HG03280 (cell line): Measurements from ENCODE around the gene DBNL.
A peak's percentile ranks its signal among the peaks of the same experiment; 100 is the strongest.

ENCODE experiments used
- ATAC-seq: cut with Tn5 transposase; IDR thresholded peaks from one replicate; pipeline ENCODE4 v1.9.1; 2021; ENCODE audit warnings: mild to moderate bottlenecking, moderate library complexity; ENCODE audit not compliant: unreplicated experiment

Gene DBNL

DNA sequence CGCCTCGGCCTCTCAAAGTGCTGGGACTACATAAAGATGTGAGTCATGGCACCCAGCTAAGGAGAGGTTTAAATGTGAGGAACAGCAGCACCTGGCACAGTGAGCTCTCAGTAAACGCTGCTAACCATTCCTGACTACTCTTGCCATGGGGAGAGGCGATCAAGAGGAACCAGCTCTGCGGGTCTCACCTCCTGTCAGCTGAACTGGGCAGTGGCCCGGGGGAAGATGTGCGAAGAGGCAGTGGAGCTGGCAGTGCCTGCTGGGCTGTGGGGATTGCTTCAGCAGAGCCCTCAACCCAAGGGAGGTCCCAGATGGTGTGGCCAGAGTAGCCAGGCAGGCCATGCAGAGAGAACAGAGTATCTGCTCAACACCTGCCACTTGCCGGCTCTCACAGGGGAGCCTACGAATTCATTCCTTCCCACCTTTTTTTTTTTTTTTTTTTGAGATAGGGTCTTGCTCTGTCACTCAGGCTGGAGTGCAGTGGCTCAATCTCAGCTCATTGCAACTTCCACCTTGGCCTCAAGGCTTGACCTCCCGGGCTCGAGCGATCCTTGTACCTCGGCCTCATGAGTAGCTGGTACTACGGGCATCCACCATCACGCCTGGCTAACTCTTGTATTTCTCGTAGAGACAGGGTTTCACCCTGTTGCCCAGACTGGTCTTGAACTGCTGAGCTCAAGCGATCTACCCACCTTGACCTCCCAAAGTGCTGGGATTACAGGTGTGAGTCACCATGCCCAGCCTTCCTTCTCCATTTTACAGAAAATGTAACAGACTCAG lies 31.0 kb downstream of the DBNL start:
- no peak for ATAC-seq

DNA sequence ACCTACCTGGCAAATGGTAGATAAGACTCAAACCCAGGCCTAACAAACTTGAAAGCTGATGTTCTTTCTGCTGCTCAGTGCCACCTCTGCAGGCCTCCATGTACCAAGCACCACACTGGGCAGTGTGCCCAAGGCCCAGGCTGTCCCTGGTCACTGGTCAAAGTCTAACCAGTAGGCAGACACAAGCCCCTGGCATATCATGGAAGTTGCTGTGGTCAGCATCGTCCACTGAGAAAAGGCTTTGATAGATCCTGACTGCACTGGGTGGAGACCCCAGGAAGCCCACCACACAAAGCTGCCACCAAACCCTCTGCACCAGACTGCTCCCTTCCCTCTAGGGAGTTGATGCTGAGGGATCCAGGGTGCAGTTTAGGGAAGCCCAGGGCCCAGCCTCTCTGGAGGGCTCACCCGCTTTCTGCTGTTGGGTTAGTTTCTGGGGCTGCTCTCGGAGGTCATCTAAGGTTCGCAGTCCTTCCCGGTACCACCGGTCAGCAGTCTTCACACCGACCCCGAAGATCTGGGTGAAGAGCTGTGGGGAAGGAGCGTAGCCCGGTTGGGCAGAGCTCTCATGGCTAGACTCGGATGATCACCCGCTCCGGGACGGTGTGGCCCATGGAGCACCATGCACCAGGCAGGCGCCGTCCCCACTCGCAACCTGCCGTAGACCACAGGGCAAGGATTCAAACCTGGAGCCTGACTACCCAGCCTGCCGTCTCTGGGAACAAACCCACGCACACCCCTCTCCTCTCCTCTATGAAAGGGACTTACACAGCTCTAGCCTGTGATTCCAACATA lies 31.8 kb downstream of the DBNL start:
- no peak for ATAC-seq

DNA sequence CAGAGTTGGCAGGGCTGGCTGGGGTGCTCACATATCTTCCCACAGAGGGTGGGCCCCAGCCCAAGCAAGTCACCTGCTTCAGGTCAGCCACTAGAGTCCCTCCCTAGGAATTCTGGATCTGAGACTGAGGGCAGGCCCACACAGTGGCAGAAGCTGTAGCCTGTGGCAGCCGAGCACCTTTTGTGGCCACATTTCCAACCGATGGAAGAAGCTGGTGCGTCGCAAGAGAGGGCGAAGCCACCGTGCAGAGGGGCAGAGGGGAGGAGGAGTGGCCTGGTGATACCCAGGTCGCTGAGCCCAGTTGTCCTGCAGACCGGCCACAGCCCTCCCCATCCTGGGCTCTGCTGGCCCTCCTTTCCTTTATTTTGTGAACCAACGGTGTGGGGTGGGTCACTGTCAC lies 32.6 kb downstream of the DBNL start:
- ATAC-seq, result no peak

DNA sequence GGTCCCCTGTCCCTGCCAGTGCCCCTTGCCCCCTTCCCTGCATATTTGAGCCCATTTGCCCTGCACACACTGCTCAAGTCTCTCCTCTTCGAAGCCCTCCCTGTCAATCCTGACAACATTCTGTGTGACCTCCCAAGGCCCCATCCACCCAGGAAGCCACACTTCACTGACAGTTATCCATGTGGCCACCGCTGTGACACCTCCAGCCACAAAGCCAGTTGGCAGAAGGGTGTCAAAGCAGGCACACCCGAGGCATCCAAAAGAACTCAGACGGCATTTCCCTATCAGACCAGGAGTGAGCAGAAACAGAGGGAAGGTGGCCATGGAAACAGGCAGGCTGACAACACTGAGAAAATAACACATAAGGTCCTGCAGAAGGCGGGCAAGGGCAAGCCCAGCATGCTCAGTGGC lies 33.2 kb downstream of the DBNL start:
- ATAC-seq, result no peak

DNA sequence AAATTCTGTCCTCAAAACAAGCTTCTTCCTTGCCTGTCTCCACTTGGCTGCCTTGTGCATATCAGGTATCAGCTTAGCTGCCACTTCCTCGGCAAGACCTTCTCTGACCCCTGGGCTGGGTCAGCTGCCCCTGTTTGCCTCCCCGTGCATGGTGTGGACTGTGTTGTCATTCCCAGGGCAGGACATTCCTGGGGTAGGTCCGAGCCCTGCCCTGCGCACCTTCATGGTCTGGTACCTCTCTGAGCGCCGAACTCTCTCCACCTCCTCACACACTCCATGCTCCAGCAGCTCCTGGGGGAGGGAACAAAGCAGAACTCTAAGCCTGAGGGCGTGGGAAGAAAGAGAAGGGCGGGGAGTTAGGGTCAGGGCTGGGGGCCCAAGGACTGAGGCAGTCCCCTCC lies 34.0 kb downstream of the DBNL start:
- no peak for ATAC-seq

DNA sequence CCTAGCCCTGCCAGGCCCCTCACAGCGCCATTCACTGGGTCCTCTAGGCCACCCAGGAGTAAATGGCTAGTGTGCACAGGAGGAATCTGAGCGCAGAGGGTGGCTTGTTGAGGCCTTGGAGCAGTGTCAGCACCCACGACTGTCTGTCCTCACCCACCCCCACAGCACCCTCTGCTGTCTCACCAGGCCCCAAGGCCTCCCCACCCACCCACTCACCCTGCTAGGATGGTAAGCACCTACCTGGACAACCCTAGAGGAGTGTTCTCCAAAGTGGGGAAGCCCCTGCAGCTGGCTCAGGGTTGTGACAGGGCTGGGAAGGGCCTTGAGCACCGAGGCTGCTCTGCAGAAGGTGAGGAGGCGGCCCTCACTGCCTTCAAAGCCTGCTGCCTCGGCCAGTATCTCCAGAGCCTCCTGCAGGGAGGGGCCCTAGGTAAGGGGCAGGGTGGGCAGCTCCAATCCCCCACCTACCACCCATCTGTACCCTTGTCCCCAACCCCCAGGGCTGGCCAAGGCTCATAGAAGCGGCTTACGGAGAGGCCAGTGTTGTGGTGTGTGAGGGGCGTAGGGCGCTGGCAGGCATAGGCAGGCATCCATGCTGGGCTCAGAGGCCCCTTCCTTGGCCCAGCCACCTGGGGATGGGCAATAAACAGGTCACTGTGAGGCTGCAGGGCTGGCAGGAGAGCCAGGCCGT lies 35.0 kb downstream of the DBNL start:
- ATAC-seq, result no peak

DNA sequence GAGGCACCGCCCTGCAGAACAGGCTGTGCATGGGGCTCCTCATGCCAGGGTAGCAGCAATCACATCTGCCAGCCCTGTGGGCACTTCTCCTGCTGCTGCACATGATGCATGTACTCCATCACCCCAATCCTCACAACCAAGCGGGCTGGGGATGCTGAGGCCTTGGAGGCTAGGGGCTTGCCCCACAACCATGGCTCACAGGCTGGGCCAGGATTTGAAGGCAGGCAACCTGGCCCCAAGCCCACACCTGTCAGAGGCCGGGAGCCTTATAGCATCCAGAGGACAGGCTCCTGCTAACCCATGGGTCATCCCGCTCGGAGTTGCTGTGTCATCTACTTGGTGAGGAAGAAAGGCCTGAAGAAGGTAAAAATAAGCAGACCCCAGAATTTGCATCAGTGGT lies 35.6 kb downstream of the DBNL start:
- no peak for ATAC-seq

DNA sequence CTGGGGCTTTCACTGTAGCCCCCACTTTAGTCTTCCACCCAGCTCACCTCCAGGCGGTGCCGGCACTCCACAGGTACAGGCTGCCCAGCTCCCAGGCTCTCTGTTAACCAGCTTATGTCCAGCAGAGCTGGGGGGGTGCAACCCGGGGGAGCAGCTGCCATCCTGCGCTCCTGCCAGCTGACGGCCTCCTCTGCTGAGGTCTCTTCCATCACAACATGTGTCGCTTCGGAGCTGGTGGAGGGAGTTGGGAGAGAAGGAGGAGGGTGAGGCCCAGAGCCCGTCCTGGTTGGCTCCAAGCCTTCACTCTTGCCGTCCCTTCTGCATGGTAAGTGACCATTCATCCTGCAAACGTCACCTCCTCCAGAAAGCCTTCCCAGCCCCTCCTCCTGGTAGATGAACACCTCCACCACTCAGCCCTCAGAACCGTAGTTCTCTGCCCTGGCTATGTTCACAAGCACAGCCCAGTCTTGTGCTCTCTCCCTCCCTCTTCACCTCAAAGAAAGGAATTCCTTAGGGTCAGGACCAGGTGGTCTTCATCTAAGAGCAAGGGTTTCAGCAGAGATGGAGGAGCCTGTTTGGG lies 36.3 kb downstream of the DBNL start:
- ATAC-seq, result no peak

DNA sequence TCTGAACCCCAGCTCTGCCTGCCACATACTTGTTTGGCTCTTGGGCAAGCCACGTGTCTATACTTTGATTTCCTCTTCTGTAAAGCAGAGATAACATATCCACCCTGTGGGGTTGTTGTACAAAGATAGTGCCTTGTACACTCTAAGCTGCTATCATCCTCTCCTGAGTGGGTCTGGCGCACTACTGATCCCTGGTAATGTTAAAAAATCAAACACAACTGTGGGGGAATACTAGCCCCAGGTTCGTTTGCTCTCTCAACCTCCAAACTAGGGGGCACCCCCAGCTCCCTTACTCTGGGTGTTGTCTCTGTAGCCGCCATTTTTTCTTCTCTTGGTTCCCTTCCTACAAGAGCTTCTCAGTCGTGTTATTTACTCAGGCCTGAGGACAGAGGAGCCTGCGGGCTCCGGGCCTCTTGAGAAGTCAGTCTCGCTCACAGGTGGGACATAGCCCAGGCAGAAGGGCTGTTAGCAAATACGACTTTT lies 36.8 kb downstream of the DBNL start:
- ATAC-seq, result no peak

DNA sequence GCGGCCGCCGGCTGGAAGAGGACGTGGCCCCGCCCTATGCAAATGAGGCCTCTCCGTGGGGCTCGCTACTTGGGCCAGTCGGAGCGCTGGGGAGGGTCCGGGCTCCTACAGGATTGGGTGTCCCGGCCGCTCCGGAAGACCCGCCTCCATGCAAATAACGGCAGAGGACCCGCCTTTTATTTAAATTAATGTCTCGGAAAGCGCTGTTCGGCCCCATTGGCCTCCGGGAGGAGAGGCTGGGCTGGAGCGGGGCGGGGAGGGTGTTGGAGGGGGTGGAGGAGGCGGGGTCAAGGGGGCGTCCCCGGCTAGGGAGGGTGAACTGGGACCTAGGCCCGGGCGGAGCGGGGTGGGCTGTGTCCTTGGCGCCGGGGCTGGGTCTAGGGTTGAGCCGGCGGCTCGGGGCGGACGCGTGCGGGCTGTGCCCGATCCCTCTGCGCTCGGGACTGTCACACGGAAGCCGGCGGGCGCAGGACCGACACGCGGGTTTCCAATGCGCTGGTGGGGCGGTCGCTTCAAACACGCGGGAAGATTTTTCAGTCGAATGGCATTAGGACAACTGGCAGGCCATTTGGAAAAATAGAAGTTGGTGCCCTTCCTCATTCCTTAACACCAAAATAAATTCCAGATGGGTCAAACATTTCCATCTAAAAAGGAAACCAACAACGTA lies 38.2 kb downstream of the DBNL start:
- ATAC-seq, result peak; percentile 93

DNA sequence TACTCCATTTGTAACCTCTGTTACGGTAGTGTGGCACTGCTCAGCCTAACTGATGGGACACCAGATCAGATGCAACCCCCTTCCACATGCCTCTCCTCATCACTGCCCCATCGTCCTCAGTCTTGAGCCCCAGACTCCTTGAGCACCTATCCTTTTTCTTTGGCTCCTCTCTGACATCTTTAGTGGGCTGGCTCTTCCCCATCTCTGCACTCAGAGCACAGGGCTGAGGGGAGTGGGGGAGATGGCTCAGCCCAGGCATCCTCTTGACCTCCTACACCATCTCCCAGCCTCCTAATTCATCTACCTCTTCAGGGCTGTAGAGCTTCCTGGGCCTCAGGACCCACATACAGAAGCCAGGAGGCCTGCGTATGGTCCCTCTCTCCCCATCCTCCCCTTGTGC lies 39.3 kb downstream of the DBNL start:
- ATAC-seq, result no peak

DNA sequence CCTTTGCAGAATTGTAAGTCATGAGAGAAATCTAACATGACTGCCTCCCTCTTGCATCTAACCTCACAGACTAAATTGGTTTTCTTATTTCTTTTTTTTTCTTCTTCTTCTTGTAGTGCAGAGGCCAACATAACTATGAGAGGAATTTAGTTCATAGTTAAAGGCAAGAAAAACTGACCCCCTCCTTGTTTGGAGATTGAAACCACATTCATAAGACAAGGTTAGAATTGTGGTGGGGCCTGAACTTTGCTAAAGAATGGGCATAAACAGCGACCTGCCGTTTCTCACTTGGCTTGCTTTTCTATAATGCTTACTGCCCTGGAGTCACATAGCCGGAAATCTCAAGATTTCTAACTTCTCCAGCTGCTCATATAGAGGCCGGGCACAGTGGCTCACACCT lies 40.2 kb downstream of the DBNL start:
- no peak for ATAC-seq

DNA sequence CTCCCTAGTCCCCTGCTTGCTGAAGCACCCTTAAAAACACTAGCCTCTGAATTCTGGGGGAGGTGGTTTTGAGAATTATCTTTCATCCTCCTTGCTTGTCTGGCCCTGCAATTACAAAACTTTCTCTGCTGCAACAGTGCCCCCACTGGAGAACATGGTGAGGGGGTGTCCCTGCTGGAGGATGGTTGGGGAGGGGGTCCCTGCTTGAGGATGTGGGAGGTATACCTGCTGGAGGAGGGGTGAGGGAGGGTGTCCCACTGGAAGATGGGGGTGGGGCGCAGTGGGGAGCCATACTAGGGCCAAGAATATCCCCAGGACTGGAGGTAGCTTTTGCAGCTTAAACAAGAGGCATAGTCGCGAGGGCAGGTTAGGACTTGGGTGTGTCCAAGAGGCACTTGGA lies 41.0 kb downstream of the DBNL start:
- ATAC-seq, result no peak

DNA sequence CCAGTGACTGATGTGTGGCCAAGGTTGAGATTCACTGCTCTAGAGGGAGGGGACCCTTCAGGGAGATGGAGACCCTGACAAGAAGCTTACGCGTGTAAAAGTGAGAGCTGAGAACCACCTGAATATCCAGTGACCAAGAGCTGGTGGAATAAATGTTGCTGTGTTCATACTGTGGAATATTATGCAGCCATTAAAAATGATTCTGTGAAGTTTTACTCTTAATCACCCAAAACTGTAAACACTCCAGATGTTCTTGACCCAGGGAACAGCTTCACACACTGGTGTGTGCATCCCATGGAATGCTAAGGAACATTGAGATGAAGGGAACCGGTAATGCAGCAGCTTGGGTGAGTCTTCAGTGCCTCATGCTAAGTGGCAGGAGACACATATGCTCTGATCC lies 42.1 kb downstream of the DBNL start:
- no peak for ATAC-seq

DNA sequence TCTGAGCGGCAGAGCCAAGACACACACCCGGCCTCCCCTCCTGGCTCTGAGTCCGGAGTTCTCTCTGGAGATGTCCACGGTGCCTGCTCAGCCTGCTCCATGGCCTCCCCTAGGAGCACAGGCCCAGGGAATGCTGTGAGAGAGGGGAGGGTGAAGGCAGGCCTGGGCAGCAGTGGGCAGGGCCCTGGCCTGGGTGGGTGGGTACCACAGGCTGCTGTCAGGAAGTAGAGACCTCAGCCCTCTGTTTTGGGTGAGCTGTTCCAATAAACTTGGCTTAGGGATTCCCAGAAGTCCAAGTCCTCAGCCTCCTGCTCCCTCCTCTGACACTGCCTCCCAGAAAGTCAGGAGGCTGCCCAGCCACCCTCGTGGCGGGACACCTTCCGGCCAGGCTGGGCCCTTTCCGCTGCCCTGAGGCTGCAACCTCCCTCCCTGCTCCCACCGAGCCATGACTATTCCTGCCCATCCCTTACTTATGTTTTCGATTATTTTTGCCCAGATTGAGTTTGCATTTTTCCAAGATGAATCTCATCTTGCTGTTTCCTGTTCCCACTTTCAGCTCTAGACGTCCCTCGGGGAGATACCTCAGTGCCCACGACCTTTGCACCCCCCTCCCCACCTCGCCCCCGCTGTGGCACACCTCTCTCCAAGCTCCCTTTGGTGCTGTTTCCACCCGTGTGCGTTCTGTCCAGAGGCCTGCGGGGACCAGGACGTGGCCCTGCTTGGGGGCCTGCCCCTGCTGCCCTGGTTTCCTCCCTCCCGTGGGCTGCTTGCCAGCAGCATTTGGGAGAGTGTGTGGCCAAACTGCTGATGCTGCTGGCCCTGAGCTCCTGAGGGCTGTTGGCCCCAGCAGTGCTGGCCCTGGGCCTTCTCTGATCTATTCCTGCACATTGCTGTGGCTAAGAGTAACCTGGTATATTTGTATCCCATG lies 43.7 kb downstream of the DBNL start:
- ATAC-seq, result no peak

DNA sequence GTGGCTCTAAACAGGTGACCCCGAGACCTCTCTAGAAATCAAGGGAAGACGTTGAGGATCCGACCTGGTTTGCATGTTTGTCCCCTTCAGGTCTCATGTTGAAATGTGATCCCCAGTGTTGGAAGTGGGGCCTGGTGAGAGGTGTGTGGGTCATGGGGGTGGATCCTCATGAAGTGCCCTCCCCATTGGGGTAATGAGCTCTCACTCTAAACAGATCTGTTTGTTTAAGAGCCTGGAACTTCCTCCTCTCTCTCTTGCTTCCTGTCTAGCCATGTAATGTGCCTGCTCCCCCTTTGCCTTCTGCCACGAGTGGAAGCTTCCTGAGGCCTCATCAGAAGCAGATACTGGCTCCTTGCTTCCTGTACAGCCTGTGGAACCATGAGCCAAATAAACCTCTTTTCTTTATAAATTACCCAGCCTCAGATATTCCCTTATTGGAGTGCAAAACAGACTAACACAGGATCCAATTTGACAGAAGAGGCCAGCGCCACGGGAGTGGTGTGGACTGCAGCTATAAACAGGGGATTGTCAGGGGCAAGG lies 48.7 kb downstream of the DBNL start:
- no peak for ATAC-seq

DNA sequence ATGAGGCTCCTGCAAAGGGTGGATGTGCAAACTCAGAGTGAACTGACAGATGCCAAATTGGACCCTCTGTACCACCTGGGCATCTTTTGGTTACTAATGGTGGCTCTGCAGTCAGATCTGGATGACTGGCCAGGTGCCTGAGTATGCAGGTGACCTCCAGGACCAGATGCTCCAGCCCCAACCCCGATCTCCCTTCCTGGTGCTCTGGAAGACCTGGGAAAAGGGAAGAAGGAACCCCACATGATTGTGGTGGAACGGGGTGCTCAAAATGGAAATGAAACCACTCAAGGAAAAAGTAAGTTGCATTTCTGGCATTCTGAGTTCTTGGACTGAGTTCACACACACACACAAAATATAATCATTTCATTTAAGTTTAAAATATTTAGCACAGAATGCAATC lies 49.9 kb downstream of the DBNL start:
- ATAC-seq, result no peak

DNA sequence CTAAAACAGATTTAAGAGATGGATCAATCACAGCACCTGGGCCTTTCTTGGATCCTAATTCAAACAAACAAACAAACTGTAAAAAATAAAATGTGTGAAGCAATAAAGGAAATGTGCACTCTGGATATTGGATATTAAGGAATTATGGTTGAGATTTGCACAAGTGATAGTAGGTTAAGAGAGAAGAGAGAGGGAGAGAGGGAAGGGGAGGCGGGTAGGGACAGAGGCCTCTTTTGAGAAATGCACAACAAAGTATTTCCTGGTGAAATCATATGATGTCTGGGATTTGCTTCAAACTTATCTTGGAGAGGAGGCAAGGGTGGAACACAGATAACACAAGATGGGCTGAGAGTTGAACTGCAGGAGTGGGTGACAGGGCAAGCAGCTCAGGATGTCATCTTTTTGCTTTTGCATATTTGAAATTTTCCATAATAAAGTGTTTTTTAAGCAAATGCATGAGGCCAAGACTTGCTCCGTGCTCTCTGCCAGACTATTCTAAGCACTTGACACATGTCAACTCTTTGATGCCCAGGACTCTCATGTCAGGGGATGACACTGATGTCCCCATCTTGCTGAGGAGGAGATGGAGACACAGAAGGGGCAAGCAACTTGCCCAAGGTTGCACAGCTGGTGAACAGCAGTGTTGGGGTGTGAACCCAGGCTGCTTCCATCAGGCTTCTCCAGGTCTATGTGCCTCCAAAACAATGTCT lies 50.5 kb downstream of the DBNL start:
- no peak for ATAC-seq

DNA sequence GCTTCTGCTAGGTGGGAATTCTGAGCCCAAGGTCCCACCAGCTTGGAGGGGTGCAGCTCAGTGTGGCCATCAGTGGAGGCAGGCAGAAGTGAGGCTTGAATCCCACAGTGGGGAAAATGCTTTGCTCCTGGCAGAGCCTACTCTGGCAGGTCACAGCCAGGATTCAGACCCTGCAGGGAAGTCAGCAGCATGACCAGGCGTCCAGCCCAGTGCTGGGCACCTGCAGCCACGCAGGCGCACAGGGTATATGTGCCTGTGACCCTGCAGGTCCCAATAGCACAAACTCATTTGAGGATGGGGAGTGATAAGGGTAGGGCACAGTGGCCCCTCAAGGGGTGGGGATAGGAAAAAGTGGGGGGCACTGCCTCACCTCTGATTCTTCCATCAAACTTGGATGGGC lies 51.3 kb downstream of the DBNL start:
- no peak for ATAC-seq
